Measurements from ENCODE around the gene NCAPD2. TPM values are rescaled to one million over a fixed set of nuclear protein-coding genes. Genes with fewer than 3 reads are reported as not detected.
A peak's percentile ranks its signal among the peaks of the same experiment; 100 is the strongest.

NCAPD2 gene
- total and polyA plus RNA-seq, 12 donors: 5.4 to 18.8 (median 12.2) TPM

GRCh38 chr12:6535697-6535946 lies 41.7 kb downstream of the NCAPD2 start:
- Histone ChIP-seq H3K27me3 (no peaks in the 10 kb centered on the region), H3K27ac (peak overlapping the region; percentile 91 to 100 (median 98)), H3K4me3 (peak overlapping the region; percentile 81 to 99 (median 98)), H3K9me3 (no peaks in the 10 kb centered on the region), H3K4me1 (peaks cover 17 to 77% (median 63%) of the 10 kb centered on the region in 9 donors), H3K36me3 (peaks cover 0 to 71% (median 37%) of the 10 kb centered on the region in 9 donors)
- no peak for ATAC-seq
- no peak for DNase-seq
- intact Hi-C loops (cut with DNase I): loop anchor here in 9 of 10 donors (2.0 to 10.0 kb wide), 10 partner anchors 17 to 208 kb away; partner anchors contain the start of genes MRPL51 (in 2 of the 9), VAMP1 (in 2 of the 9) and TNFRSF1A (in 1 of the 9)
- 0% methylated on average over 6 of the region's 6 CpGs for WGBS, 2 donors
- no peak for TF ChIP-seq CTCF (IDR thresholded peaks at IDR 0.05)

GRCh38 chr12:6535960-6536847 lies 42.3 kb downstream of the NCAPD2 start:
- 34 to 43% methylated on average over 10 of the region's 10 CpGs for WGBS, 2 donors

GRCh38 chr12:6536894-6537579 lies 43.1 kb downstream of the NCAPD2 start:
- H3K4me3 ChIP-seq: peak overlapping the region in 6 of 10 donors; percentile 81 to 99 (median 99)
- WGBS, 2 donors: 49 to 65% methylated on average over 19 of the region's 19 CpGs

More at GRCh38 chr12:6535960-6536847, 42.3 kb downstream of the NCAPD2 start:
- no peak for TF ChIP-seq CTCF (IDR thresholded peaks at IDR 0.05)
- intact Hi-C loops (cut with DNase I): loop anchor here in 9 of 10 donors (2.0 to 10.0 kb wide), 10 partner anchors 17 to 209 kb away; partner anchors contain the start of genes MRPL51 (in 2 of the 9), VAMP1 (in 2 of the 9) and TNFRSF1A (in 1 of the 9)
- no peaks in the 10 kb centered on the region for H3K27me3 ChIP-seq
- ATAC-seq (no peak), DNase-seq (no peak)
- H3K9me3 ChIP-seq: no peaks in the 10 kb centered on the region
- H3K4me3 ChIP-seq: peak overlapping the region; percentile 81 to 99 (median 98)
- peaks cover 0 to 67% (median 32%) of the 10 kb centered on the region in 9 donors for H3K36me3 ChIP-seq
- H3K4me1 ChIP-seq: peaks cover 22 to 83% (median 66%) of the 10 kb centered on the region in 9 donors
- H3K27ac ChIP-seq: peak overlapping the region; percentile 91 to 100 (median 98)

More at GRCh38 chr12:6536894-6537579, 43.1 kb downstream of the NCAPD2 start:
- Histone ChIP-seq H3K9me3 (no peaks in the 10 kb centered on the region), H3K4me1 (peaks cover 27 to 83% (median 66%) of the 10 kb centered on the region in 9 donors), H3K27me3 (no peaks in the 10 kb centered on the region), H3K27ac (peak overlapping the region in 9 of 10 donors; percentile 65 to 100 (median 98)), H3K36me3 (peaks cover 0 to 67% (median 31%) of the 10 kb centered on the region in 9 donors)
- DNase-seq (no peak), ATAC-seq (no peak)
- TF ChIP-seq CTCF (IDR thresholded peaks at IDR 0.05): no peak
- intact Hi-C loops (cut with DNase I): loop anchor here in 9 of 10 donors (5.0 to 10.0 kb wide), 7 partner anchors 62 to 210 kb away; partner anchors contain the start of genes TNFRSF1A (in 1 of the 9) and VAMP1 (in 1 of the 9)

Data from heart right ventricle (tissue), 16 donors.